Progenitor cell of endocrine pancreas (in vitro differentiated cells): ENCODE measurements around the gene PRSS12. TPM values are rescaled to one million over a fixed set of nuclear protein-coding genes. Genes with fewer than 3 reads are reported as not detected.

Experiments used
- DNase-seq: peaks from one replicate; pipeline ENCODE4 v3.0.0; 2021; ENCODE audit warnings: low spot score; ENCODE audit not compliant: unreplicated experiment
- H3K27ac Mint-ChIP-seq: 2 replicates; pipeline ENCODE4 v1.8.0; 2021; ENCODE audit warnings: mild to moderate bottlenecking, moderate library complexity, mixed read lengths
- H3K27me3 Mint-ChIP-seq: 2 replicates; pipeline ENCODE4 v1.8.0; 2021; ENCODE audit warnings: mixed read lengths
- H3K36me3 Mint-ChIP-seq: 2 replicates; pipeline ENCODE4 v1.8.0; 2022; ENCODE audit warnings: mixed read lengths; ENCODE audit not compliant: insufficient read depth
- H3K4me1 Mint-ChIP-seq: 2 replicates; pipeline ENCODE4 v1.8.0; 2021; ENCODE audit warnings: low read depth, mixed read lengths
- H3K4me3 Mint-ChIP-seq: 2 replicates; pipeline ENCODE4 v1.8.0; 2021; ENCODE audit warnings: low read depth, mild to moderate bottlenecking, moderate library complexity, mixed read lengths
- H3K9me3 Mint-ChIP-seq: 2 replicates; pipeline ENCODE4 v1.8.0; 2021; ENCODE audit warnings: low read depth, mixed read lengths
- total RNA-seq: library from RNA; stranded (reverse); gene quantifications from 2 replicates; pipeline ENCODE4 v1.2.1, GENCODE V29; 2021
- TF ChIP-seq, protein P1 (sequence below): fragments of 200-600 bp; sonication (generic); IDR thresholded peaks from one replicate; pipeline ENCODE4 v1.5.0; 2021; ENCODE audit warnings: antibody characterized with exemption, mild to moderate bottlenecking; ENCODE audit not compliant: unreplicated experiment

PRSS12 gene
- total RNA-seq, 1 donor from 2014 or later = 3.4 TPM

DNA sequence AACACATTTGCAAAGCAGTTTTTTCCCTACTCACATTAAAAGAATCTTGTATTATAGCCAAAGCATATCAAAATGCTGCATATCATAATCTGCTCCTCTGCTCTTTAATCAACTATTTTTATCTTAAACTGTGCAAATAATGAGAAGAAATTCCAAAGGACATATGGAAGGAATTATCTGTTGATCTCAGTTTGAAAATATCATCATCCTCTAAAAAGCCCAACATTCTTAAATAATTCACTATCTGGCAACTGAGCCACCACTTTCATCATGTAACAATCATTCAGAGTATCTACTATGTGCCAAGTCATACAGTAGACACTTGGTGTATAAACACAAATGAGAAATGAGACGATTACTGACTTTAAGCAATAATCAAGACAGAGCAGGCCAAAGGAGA lies 63.0 kb downstream of the PRSS12 start:
- Mint-ChIP-seq H3K36me3 (no peaks in the 10 kb centered on the region), H3K4me3 (no peak overlapping the region), H3K27ac (no peak overlapping the region), H3K27me3 (no peaks in the 10 kb centered on the region), H3K9me3 (no peaks in the 10 kb centered on the region), H3K4me1 (no peaks in the 10 kb centered on the region)
- no peak for DNase-seq
- TF ChIP-seq, protein P1, sequence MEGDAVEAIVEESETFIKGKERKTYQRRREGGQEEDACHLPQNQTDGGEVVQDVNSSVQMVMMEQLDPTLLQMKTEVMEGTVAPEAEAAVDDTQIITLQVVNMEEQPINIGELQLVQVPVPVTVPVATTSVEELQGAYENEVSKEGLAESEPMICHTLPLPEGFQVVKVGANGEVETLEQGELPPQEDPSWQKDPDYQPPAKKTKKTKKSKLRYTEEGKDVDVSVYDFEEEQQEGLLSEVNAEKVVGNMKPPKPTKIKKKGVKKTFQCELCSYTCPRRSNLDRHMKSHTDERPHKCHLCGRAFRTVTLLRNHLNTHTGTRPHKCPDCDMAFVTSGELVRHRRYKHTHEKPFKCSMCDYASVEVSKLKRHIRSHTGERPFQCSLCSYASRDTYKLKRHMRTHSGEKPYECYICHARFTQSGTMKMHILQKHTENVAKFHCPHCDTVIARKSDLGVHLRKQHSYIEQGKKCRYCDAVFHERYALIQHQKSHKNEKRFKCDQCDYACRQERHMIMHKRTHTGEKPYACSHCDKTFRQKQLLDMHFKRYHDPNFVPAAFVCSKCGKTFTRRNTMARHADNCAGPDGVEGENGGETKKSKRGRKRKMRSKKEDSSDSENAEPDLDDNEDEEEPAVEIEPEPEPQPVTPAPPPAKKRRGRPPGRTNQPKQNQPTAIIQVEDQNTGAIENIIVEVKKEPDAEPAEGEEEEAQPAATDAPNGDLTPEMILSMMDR = no peak

DNA sequence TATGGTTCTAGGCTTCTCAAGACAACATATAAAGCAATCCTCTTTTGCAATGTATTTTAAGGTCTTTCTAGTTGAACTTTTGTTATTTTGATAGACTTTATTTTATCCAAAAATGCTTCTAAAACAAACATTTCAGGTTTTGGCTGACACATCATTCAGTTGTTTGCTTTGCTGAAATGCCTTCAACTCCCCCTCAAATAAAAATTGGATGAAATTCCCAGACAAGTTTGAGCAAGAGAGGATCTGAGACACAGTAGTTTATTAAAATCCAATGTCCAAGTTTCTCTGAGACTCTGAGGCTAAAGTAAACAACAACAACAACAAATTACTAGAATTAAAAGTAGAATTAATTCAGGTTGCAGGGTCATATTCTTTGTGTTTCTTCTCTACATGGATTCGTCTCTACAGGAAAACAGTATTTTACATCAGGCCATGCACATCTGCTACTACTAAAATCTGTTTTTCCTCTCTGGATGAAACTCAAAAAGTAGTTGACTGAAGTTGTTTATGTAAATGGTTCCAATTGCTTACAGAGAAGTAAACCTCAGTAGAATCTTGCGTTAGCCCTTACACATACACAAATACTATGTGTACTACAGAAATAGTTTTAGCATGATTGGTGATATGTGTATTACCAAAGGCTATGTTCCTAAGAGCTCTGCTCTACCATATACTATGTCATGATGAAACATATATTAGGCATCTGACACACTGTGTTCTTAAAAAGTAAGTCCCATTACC lies 64.9 kb downstream of the PRSS12 start:
- Mint-ChIP-seq H3K36me3 (no peaks in the 10 kb centered on the region), H3K4me1 (no peaks in the 10 kb centered on the region), H3K4me3 (no peak overlapping the region), H3K27me3 (no peaks in the 10 kb centered on the region), H3K9me3 (no peaks in the 10 kb centered on the region), H3K27ac (no peak overlapping the region)
- no peak for DNase-seq
- TF ChIP-seq, protein P1 = no peak

DNA sequence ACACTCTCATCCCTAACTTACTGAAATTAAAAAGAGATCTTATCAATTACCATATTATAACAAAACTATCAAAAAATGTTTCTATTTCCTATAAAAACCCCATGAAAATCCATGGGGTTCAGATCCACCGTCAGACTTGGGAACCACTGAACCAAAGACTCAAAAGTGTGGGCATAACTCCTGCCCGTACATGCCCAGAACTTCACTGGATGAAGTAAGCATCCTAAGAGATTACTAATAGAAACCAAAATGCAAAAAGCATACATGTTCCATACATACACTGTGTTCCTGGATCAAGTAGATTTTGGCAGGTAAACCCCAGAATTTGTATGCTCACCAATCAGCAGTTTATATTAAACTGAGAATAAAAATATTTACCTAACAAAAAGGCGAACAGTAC lies 66.1 kb downstream of the PRSS12 start:
- no peaks in the 10 kb centered on the region for H3K27me3 Mint-ChIP-seq
- no peak for DNase-seq
- no peak overlapping the region for H3K27ac Mint-ChIP-seq
- H3K9me3 Mint-ChIP-seq = no peaks in the 10 kb centered on the region
- no peaks in the 10 kb centered on the region for H3K4me1 Mint-ChIP-seq
- no peak overlapping the region for H3K4me3 Mint-ChIP-seq
- TF ChIP-seq, protein P1 = no peak
- no peaks in the 10 kb centered on the region for H3K36me3 Mint-ChIP-seq

DNA sequence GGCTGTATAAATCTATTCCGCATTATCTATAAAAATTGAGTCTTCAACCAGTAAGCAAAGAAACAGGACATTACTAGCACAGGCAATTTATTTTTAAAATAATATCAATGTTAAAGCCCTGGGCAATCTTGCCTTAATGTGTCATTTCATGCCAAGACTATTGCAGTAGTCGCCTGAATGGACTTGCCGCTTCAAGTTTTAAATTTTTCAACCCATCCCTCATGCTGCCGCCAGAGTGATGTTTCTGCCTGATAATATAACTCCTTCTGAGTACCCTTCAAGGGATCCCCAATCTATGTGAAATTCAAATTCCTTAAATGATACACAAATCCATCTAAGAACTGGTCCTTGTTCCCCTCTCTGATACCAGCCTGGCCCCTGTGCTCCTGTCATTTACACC lies 66.9 kb downstream of the PRSS12 start:
- TF ChIP-seq, protein P1 = no peak
- Mint-ChIP-seq H3K36me3 (peaks cover 2% of the 10 kb centered on the region), H3K9me3 (no peaks in the 10 kb centered on the region), H3K4me3 (no peak overlapping the region), H3K27ac (no peak overlapping the region), H3K4me1 (peaks cover 2% of the 10 kb centered on the region), H3K27me3 (no peaks in the 10 kb centered on the region)
- DNase-seq = no peak

DNA sequence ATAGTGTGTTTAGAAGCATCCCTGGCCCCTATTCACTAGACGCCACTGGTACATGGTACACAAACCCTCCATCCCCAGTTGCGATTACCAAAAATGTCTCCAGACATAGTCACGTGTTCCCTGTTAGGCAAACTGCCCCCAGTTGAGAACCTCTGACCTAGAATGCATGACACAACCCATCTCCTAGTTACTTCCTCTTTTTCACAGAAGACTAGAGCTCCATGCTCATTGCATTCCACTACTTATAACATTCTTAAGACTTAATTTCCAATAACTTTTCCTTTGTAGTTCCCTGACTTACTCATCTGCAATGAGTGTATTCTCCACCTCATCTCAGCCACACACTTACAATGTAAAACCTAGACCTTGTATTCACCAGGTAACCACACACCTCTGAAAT lies 68.6 kb downstream of the PRSS12 start:
- peaks cover 11% of the 10 kb centered on the region for H3K4me1 Mint-ChIP-seq
- no peaks in the 10 kb centered on the region for H3K27me3 Mint-ChIP-seq
- no peaks in the 10 kb centered on the region for H3K9me3 Mint-ChIP-seq
- H3K36me3 Mint-ChIP-seq = peaks cover 3% of the 10 kb centered on the region
- no peak overlapping the region for H3K4me3 Mint-ChIP-seq
- peak overlapping the region; percentile 38 for H3K27ac Mint-ChIP-seq
- TF ChIP-seq, protein P1 = no peak
- no peak for DNase-seq
